GM12878 (cell line): ENCODE results near the gene TXNDC16.

Experiments
- BCL3 ChIP-seq: IDR thresholded peaks from 2 replicates; pipeline ENCODE4 v1.6.1; 2011; ENCODE audit warnings: borderline replicate concordance, low read depth, mild to moderate bottlenecking, moderate library complexity, low read length; ENCODE audit not compliant: insufficient read depth, poor library complexity, severe bottlenecking
- CBFB ChIP-seq: IDR thresholded peaks from 2 replicates; pipeline ENCODE4 v1.6.1; 2016; ENCODE audit warnings: antibody characterized with exemption, low read depth
- CEBPB ChIP-seq, 2 experiments: fragments of 150-350 bp in 1 of 2; IDR thresholded peaks; 2 replicates each; pipeline ENCODE4 v1.6.1; 2012 to 2014; ENCODE audit warnings: low read depth in 2 of 2, low read length in 2 of 2, borderline replicate concordance in 1 of 2, inconsistent platforms in 1 of 2
- CHD4 ChIP-seq: fragments of 200-600 bp; sonication (generic); IDR thresholded peaks from 2 replicates; pipeline ENCODE4 v1.6.1; 2016; ENCODE audit warnings: mild to moderate bottlenecking
- CREB1 ChIP-seq: IDR thresholded peaks from 2 replicates; pipeline ENCODE4 v1.6.1; 2012; ENCODE audit warnings: low read depth, mild to moderate bottlenecking, inconsistent platforms
- CTCF ChIP-seq, 3 experiments: IDR thresholded peaks in 2 of 3; conservative IDR thresholded peaks in 1 of 3; 2 replicates each; pipeline ENCODE4 v1.5.1; 2011; ENCODE audit warnings: low read depth in 3 of 3, low read length in 3 of 3, mild to moderate bottlenecking in 3 of 3, control low read depth in 2 of 3, moderate library complexity in 2 of 3, inconsistent platforms in 1 of 3, mixed read lengths in 1 of 3; ENCODE audit not compliant: control insufficient read depth in 2 of 3, insufficient read depth in 1 of 3; ENCODE audit errors: extremely low read depth in 1 of 3
- EP300 ChIP-seq, 2 experiments: fragments of 150-350 bp in 1 of 2; IDR thresholded peaks; 2 replicates each; pipeline ENCODE4 v1.6.1; 2011 to 2012; ENCODE audit warnings: low read depth in 2 of 2, low read length in 2 of 2, borderline replicate concordance in 1 of 2, improper control_type of control experiment in 1 of 2, inconsistent platforms in 1 of 2; ENCODE audit not compliant: control insufficient read depth in 1 of 2
- GABPA ChIP-seq: IDR thresholded peaks from 2 replicates; pipeline ENCODE4 v1.6.1; 2014; ENCODE audit warnings: antibody characterized with exemption, low read depth, mild to moderate bottlenecking, inconsistent platforms
- POU2F2 ChIP-seq: IDR thresholded peaks from 3 replicates; pipeline ENCODE4 v1.6.1; 2011; ENCODE audit warnings: low read depth, mild to moderate bottlenecking, low read length, borderline replicate concordance
- RAD21 ChIP-seq: IDR thresholded peaks from 2 replicates; pipeline ENCODE4 v1.6.1; 2011; ENCODE audit warnings: mild to moderate bottlenecking, low read depth, low read length, moderate library complexity; ENCODE audit not compliant: insufficient read depth
- RCOR1 ChIP-seq: conservative IDR thresholded peaks from 2 replicates; pipeline ENCODE4 v1.6.1; 2012; ENCODE audit warnings: low read depth, low read length, improper control_type of control experiment
- RELA ChIP-seq: fragments of 450-650 bp; IDR thresholded peaks from 2 replicates; pipeline ENCODE4 v1.8.0; 2014; ENCODE audit warnings: borderline replicate concordance; ENCODE audit not compliant: partially characterized antibody
- ZNF24 ChIP-seq: fragments of 450-650 bp; IDR thresholded peaks from 2 replicates; pipeline ENCODE4 v1.6.1; 2017; ENCODE audit warnings: antibody characterized with exemption, mild to moderate bottlenecking

- TF ChIP-seq CTCF (IDR thresholded peaks at IDR 0.05 in 2 of 3, conservative IDR thresholded peaks at IDR 0.05 in 1 of 3; ENCODE audit: control insufficient read depth in 2 of 3, extremely low read depth in 1 of 3, insufficient read depth in 1 of 3, low read depth in 3 of 3, low read length in 3 of 3) (no peak), EP300 (IDR thresholded peaks at IDR 0.05; ENCODE audit: borderline replicate concordance in 1 of 2, control insufficient read depth in 1 of 2, low read depth in 2 of 2, low read length in 2 of 2) (no peak), POU2F2 (no peak), RAD21 (no peak), CREB1 (no peak), CBFB (no peak), GABPA (no peak), CHD4 (no peak), CEBPB (IDR thresholded peaks at IDR 0.05; ENCODE audit: borderline replicate concordance in 1 of 2, low read depth in 2 of 2, low read length in 2 of 2) (no peak), BCL3 (no peak), RCOR1 (no peak), RELA (no peak), ZNF24 (no peak)
Measured at GRCh38 chr14:52399921-52400595, 152.2 kb downstream of the TXNDC16 start.
